Esophagus squamous epithelium (tissue), 4 donors: ENCODE results near the gene AAR2.

Experiments
- POLR2A ChIP-seq, 4 donors: fragments of 450-650 bp; IDR thresholded peaks; one replicate each; pipeline ENCODE4 v1.6.1; 2017; ENCODE audit warnings: antibody characterized with exemption in 4 of 4, mild to moderate bottlenecking in 4 of 4, moderate library complexity in 3 of 4
- TF ChIP-seq, protein P1 (sequence below), 6 experiments: fragments of 450-650 bp in 4 of 6; fragments of 200-600 bp in 2 of 6; sonication (generic) in 2 of 6; IDR thresholded peaks; one replicate each; pipeline ENCODE4 v1.5.1; 2016 to 2019; ENCODE audit warnings: antibody characterized with exemption in 6 of 6, mild to moderate bottlenecking in 4 of 6, moderate library complexity in 4 of 6

DNA sequence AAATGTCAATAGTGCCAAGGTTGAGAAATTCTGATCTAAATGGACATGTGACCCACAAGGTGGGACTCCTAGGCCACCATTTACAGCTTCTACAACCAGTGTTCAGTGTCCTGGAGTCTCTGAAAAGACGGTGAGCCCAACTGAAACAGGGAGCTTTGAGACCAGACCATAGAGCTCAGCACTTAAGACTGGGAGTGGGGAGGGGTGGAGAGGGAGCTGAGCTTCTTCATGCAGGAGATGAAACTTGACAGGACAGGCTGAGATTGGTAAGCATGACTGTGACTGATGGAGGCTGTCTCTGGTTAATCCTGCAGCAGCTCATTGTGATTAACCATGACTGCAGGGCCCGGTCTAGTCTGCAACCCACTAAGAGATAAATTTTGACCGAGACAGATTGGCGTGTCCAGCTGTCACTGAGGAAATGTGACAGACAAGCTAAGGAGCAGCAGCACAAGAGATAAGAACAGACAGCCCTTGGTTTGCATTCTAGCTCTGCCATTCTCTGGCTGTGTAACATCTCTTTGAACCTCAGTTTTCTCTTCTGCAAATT, 1.4 kb upstream of the AAR2 start:
- TF ChIP-seq, protein P1, sequence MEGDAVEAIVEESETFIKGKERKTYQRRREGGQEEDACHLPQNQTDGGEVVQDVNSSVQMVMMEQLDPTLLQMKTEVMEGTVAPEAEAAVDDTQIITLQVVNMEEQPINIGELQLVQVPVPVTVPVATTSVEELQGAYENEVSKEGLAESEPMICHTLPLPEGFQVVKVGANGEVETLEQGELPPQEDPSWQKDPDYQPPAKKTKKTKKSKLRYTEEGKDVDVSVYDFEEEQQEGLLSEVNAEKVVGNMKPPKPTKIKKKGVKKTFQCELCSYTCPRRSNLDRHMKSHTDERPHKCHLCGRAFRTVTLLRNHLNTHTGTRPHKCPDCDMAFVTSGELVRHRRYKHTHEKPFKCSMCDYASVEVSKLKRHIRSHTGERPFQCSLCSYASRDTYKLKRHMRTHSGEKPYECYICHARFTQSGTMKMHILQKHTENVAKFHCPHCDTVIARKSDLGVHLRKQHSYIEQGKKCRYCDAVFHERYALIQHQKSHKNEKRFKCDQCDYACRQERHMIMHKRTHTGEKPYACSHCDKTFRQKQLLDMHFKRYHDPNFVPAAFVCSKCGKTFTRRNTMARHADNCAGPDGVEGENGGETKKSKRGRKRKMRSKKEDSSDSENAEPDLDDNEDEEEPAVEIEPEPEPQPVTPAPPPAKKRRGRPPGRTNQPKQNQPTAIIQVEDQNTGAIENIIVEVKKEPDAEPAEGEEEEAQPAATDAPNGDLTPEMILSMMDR (IDR thresholded peaks at IDR 0.05) = no peak
- no peak for TF ChIP-seq POLR2A (IDR thresholded peaks at IDR 0.05)
